Choroid plexus epithelial cell (primary cell): ENCODE measurements around the gene LURAP1L.

ENCODE experiments used
- DNase-seq: peaks from one replicate; pipeline ENCODE4 v3.0.0-alpha.2; 2010; ENCODE audit warnings: low read depth
- H3K4me3 ChIP-seq: 2 replicates; pipeline ENCODE4 v1.5.1; 2011; ENCODE audit warnings: low read depth, mild to moderate bottlenecking, control low read depth, low read length, moderate library complexity
- TF ChIP-seq, protein P1 (sequence below): conservative IDR thresholded peaks from 2 replicates; pipeline ENCODE4 v1.5.1; 2011; ENCODE audit warnings: low read depth, mild to moderate bottlenecking, control low read depth, inconsistent platforms, low read length, moderate library complexity

LURAP1L gene

DNA sequence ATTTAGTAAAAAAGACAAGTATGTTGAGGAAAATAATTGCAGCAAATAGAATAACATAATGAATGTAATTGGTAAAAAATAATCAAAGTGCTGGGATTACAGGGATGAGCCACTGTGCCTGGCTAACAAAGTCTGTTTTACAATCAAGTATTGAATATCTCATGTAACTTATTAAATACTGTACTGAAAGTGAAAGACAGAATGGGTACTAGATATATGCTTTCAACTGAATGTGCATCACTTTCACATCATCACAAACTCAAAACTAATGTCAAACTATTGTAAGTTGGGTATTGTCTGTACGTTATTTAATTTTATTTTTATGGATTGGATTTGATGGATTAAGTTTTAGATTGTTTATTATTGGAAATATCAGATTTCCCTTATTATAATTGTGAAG lies 58.9 kb downstream of the LURAP1L start:
- H3K4me3 ChIP-seq = no peak overlapping the region
- TF ChIP-seq, protein P1, sequence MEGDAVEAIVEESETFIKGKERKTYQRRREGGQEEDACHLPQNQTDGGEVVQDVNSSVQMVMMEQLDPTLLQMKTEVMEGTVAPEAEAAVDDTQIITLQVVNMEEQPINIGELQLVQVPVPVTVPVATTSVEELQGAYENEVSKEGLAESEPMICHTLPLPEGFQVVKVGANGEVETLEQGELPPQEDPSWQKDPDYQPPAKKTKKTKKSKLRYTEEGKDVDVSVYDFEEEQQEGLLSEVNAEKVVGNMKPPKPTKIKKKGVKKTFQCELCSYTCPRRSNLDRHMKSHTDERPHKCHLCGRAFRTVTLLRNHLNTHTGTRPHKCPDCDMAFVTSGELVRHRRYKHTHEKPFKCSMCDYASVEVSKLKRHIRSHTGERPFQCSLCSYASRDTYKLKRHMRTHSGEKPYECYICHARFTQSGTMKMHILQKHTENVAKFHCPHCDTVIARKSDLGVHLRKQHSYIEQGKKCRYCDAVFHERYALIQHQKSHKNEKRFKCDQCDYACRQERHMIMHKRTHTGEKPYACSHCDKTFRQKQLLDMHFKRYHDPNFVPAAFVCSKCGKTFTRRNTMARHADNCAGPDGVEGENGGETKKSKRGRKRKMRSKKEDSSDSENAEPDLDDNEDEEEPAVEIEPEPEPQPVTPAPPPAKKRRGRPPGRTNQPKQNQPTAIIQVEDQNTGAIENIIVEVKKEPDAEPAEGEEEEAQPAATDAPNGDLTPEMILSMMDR = no peak
- no peak for DNase-seq

DNA sequence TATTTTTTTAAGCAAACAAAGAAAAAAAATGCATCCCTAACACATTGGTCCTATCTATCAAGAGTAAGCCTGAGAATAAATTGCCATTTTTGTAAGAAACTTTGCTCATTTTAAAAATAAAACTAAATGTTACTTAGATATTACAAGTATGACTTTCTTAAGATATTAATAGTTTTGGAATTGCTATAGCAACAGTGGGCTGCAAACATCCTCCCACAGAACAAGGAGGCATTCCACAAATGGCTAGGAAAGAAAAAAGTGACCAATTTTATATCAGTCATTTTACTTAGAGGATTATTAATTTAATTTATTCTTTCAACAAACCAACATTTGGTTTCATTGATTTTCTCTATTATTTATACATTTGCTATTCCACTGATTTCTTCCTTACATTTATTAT lies 63.7 kb downstream of the LURAP1L start:
- H3K4me3 ChIP-seq = no peak overlapping the region
- TF ChIP-seq, protein P1 = no peak
- peak; percentile 58 for DNase-seq

- no peak for DNase-seq
- no peak overlapping the region for H3K4me3 ChIP-seq
- TF ChIP-seq, protein P1 = no peak
Observed at GRCh38 chr9:12843735-12844134, 68.9 kb downstream of the LURAP1L start.

- TF ChIP-seq, protein P1 = no peak
- DNase-seq = no peak
- H3K4me3 ChIP-seq = no peak overlapping the region
Observed at GRCh38 chr9:12846035-12846434, 71.2 kb downstream of the LURAP1L start.

DNA sequence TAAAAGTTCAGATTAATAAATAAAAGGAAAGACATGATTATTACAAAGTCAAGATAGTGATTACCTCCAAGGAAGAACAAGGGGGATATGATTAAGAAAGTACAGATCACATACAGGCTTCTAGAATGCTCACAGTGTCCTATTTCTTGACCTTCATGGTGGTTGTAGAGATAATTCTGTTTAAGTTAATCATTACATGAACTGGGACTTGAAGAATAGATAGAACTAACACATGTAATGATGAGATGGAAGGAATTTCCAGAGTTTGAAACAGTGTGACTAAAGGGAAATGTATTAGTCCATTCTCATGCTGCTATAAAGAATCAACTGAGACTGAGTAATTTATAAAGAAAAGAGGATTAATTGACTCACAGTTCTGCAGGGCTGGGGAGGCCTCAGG lies 72.7 kb downstream of the LURAP1L start:
- TF ChIP-seq, protein P1 = no peak

GRCh38 chr9:12849486-12850003 lies 74.7 kb downstream of the LURAP1L start:
- TF ChIP-seq, protein P1 = no peak
- DNase-seq = no peak
- no peak overlapping the region for H3K4me3 ChIP-seq

More for the DNA sequence above, 72.7 kb downstream of the LURAP1L start:
- H3K4me3 ChIP-seq = no peak overlapping the region
- DNase-seq = no peak

DNA sequence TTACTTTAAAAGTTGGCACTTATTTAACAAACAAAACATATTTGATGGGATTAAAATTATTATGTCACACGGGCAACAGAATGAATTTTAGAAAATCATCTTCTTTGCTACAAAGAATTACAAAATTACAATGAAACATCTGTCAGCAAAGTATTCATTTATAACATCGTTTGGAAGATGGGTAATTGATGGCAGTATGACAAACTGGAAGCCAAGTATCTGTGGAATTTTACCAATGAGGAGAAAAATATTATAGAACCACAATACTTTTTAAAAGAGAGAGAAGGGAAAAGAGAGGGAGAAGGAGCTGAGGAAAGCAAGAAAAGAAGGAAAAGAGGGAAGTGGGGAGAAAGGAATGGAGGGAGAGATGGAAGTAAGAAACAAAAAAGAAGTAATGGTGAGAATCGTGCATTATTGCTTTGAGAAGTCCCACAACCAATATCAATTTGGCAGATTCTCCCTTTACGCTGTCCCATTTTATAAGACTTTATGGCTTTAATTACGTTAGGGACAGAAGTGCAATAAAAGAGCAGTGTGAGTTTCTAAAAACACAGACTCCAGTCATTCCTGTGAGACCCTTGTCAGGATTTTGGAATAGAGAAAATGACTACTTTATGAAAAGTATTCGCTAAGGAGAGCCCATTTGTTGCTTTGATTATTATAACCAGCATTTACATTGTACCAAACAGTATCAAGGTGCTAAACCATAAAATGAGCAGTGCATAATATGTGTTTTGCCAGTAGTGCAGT lies 76.7 kb downstream of the LURAP1L start:
- TF ChIP-seq, protein P1 = no peak
- DNase-seq = no peak
- H3K4me3 ChIP-seq = no peak overlapping the region
